OCI-M2 (cell line): ENCODE results near the gene CISTR.
"Not testable (repeated sequence)": the region's sequence is repeated elsewhere in the genome, so short reads cannot be mapped to it uniquely, and the experiment has no call there.

Experiments
- DNase-seq: peaks from one replicate; lab custom pipeline; 2025; ENCODE audit not compliant: unreplicated experiment; lab: John Stamatoyannopoulos, UW

The CISTR gene

DNA sequence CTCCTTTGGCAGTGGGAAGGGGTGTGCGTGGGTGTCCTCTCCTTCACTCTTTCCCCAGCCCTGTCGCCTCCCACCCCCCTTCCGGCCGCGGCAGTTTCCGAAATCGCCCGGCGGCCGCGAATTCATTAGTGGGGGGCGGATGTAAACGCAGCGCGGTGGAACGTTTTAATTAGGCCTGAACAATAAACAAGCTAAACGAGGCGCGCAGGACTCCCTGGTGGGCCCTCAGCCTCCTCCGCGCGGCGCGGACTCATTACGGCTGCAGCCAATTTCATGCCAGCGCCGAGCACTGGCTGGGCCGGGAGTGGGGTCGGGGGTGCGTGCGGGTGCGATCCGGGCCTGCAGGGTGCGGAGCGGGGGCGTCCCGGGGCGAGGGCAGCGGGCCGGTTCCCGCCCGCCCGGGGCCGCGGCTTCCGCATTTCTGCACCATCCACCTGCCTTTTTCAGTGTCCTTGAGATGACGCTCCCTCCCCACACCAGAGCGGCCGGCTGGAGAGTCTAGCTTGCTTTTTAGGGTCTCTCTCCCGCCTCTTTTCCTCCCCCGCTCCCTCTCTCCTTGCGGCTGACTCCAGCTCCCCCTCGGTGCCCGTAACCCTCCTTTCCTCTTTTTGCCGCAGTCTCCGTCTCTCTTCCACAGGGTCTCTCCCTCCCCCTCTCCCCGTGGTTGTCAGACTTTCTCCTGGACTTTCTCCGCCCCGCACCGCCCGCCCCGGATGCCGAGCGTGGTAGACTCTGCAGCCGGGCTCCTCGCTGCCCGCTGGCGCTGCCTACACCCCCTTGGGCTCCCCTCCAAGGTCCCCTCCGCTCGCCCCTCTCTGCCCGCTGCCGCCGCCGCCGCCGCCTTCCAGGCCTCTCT is at the start of gene CISTR:
CISTR (minus strand) TSS at position 644 of the 856 bp plus-strand sequence.
- no peak for DNase-seq

DNA sequence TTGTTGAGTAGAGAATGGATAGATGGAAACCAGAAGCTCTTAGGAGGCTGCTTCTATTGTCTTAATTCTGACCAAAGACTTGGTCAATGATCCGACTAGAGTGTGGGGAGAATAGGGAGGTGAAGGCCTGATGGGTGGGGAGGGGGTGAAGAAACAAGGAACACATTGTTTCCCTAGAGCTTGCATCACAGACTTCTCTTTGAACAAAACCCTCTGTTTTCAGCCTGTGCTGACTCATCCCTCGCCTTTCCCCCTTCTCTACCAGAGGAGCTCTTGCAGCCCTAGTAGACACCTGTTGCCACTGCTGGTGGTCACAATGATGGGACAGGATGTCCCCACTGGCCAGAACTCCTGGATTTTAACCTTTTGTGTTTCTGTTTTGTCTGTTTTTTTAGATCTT is 46.8 kb upstream of the CISTR start:
- no peak for DNase-seq

GRCh38 chr12:53795927-53796326 is 44.1 kb upstream of the CISTR start:
- no peak for DNase-seq

DNA sequence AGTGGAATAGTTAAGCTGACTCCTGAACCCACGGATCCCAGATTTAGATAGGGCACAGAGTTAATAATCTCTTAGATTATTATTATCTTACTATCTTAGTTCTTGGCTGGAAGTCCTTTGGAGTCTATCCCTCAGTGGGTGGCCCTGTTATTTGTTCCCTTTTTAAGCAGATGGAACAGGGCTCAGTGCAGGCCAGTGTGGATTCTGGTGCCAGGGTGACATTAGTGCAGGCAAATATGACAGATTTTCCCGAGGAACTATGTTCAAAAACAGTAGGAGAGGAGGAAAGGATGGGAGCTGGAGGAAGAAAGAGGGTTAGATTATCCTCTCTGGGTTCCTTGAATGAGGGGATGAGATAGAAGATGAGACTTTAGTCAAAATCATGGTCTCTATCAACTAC is 41.4 kb upstream of the CISTR start:
- no peak for DNase-seq

GRCh38 chr12:53791735-53792326 is 40.1 kb upstream of the CISTR start:
- no peak for DNase-seq

GRCh38 chr12:53789570-53789969 is 37.8 kb upstream of the CISTR start:
- DNase-seq, result no peak

GRCh38 chr12:53788892-53789291 is 37.1 kb upstream of the CISTR start:
- no peak for DNase-seq

DNA sequence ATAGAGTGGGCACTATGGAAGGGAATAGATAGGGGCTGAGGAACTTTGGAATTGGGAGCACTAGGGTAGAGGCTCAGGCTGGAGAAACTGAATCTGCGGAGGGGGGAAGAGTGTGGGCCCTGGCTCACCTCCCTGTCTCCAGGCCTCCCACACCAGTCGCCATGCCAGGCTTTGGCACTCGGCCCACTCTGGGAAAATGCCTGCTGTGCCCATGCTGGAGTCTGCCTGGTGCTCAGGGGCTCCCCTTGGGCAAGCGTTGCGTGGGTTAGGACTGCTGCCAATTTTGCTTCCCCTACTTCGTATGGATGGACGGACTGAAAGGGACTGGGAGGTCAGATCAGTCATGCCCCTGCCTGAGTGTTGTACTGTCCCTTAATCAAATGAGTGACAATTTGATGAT is 34.6 kb upstream of the CISTR start:
- DNase-seq, result no peak

- no peak for DNase-seq
Observed at GRCh38 chr12:53785161-53785560, 33.4 kb upstream of the CISTR start.

DNA sequence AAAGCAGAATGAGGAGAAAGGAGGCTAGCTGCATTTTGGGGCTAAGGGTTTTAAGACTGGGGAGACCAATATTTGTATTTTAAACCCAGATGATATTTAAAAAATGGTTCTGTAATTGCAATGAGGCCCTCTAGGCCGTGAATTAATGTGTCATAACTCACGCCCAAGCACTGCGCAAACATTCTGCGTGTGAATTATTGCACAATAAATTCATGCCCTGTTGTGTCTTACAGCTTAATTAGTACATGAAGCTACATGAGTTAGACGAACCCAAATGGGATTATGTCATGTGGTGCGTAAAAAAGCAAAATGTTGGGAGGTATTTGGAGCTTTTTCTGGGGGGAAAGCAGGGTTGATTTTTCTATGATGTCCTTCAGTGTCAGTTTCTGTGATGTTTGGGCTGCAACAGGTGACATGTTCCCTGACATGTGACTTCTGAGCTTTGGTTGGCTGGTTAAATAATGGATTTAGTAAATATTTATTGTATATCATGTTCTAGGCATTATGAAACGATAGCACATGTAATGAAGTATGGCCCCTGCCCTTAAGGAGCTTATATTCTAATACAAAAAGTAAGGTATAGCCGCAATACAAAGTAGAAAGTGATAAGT is 30.4 kb upstream of the CISTR start:
- DNase-seq, result no peak

- DNase-seq, result no peak
Observed at GRCh38 chr12:53781228-53781801, 29.5 kb upstream of the CISTR start.

DNA sequence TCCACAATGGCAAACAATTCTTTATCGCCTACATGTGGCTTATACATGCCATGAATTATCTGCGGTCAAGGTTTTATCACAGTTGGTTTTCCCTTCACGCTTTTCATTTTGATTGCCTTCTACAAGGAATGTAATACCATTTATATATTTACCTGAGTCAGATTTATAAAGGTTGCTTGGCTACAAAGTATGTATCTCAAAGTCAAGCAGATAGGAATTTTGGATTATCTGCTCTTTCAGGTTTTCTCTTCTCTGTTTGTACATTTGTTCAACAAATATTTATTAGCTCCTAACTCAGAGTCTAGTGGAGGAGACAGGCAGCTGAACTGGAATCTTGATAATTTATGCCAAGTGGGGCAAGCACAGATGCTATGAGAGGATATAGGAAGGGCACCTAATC is 28.5 kb upstream of the CISTR start:
- DNase-seq, result no peak

DNA sequence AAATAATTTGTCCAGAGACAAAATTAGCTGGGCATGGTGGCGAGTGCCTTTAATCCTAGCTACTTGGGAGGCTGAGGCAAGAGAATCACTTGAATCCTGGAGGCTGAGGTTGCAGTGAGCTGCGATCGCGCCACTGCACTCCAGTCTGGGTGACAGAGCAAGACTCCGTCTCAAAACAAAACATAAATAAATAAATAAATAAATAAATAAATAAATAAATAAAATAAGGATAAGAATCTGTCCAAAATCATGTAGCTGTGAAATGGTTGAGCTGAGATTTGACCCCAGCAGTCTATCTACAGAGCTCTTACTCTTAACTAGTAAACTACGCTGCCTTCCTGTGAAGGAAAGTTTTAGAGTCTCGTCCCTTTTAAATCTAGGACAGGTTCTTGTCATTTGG is 27.9 kb upstream of the CISTR start:
- DNase-seq, result not testable (repeated sequence)

DNA sequence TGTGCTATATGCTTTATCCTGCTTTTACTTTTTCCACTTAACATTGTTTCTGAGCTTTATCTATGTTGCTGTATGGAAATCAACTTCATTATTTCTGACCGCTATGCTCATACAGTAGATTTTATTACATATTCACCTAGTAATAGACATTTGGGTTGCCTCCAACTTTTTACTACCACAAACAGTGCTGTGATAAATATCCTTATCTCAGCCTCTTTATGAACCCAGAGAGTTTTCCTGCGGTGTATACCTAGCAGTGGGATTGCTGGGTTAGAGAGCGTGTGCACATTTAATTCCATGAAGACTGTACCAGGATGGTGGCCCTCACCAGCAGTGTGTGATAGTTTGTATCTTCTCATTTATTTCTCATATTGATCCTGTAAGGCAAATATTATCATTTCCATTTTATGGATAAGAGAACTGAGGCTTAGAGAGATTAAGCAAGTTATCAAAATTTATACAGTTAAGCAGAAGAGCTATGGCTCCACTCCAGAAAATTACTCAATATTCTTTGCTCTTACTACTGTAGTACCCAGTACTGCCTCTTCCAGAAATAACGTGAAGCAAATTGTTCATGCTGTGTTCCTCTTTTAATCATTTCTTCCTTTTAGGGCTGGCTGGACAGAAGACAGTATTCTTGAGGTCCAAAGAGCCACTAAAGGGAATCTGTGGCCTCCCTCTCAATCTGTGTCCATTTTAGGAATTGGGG is 26.3 kb upstream of the CISTR start:
- DNase-seq, result no peak

- DNase-seq, result no peak
Observed at GRCh38 chr12:53777412-53777811, 25.6 kb upstream of the CISTR start.

DNA sequence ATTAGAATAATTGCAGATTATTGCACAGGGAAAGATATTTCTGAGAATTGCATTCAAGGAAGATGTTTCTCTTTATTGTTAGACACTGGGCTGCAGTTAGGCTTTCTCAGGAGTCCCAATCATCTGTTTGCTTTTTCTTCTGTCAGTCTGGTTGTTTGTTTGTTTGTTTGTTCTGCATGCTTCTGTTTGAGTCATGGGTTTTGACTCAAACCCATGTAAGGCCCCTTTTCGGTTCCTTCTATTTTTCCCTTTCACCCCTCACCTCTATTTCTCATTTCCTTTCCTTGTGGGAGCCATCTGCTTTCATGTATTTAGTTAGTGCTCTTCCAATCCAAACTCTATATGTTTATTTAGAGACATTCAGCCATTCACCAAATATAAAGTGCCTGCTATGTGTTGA is 25.1 kb upstream of the CISTR start:
- DNase-seq, result no peak

DNA sequence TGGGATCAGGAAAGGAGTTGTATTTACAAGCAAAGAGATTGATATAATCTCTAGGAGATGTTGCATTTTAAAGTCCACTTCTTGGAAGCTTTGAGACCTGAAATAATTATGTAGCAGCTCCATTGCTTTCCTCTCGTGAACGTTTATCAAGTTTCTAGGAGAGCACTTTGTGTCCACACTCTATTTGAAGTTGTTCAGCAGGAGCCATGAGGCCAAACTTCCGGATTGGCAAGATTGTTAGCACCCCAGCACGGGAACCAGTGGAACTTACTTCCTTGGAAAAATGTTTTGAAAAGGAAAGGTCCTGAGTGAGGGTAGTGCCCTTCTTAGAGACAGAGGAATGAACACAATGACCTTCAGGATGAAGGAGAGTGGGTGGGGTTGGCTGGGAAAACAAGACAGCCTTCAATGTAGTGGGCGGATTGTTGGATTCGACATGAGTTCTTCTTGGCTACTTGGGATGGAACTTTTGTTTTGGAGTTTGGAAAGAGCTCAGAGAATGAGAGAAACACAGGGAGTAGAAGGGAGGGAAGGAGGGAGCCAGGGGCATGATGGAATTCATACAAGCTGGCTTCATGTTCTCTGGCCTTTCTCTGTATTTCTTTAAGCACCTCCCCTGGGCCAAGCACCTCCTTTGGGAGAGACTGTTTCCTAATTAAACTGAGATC is 23.8 kb upstream of the CISTR start:
- DNase-seq, result no peak

DNA sequence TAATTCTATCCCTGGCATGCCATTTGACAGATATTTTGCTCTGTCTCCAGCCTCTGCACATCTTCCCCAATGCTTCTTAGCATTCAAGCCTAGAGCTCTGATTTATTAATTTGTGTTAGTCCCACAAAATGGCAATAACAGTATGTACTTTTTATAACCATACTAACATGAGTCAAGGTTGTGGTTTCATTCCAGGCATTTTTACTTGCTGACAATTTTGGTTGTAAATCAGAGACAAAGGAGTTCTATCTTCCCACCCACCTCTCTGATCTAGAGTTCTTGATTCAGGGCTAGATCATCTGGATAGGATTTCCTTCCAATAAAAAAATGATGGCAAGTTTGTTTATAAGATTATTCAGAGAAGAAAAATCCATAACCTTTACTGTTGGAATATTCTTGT is 18.5 kb upstream of the CISTR start:
- no peak for DNase-seq

DNA sequence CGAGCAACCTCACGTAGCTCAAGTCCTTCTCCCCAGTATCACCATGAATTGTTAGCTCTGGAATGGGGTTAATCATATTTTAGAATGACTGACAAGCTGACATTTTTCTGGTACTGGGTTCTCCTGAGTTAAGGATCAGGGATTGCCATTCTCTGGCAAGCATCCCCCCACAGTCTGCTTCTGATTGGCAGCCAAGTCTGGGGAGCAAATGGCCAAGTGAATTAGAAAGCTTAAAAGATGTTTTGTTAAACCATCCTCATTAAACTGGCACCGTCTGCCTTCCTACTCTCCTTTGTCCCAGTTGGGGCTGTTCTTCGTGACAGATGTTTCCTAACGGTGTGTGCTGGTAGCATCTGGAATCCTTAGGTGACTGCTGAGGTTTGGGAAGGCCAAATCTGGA is 17.2 kb upstream of the CISTR start:
- no peak for DNase-seq

GRCh38 chr12:53766881-53767280 is 15.1 kb upstream of the CISTR start:
- DNase-seq, result no peak

- DNase-seq, result no peak
Observed at GRCh38 chr12:53765891-53766290, 14.1 kb upstream of the CISTR start.
